ENCODE results near the gene FCRLA. TPM values are rescaled to one million over a fixed set of nuclear protein-coding genes. Genes with fewer than 3 reads are reported as not detected.
A peak's percentile ranks its signal among the peaks of the same experiment; 100 is the strongest.

The FCRLA gene
- total RNA-seq, 4 donors from 2014 or later = not detected

DNA sequence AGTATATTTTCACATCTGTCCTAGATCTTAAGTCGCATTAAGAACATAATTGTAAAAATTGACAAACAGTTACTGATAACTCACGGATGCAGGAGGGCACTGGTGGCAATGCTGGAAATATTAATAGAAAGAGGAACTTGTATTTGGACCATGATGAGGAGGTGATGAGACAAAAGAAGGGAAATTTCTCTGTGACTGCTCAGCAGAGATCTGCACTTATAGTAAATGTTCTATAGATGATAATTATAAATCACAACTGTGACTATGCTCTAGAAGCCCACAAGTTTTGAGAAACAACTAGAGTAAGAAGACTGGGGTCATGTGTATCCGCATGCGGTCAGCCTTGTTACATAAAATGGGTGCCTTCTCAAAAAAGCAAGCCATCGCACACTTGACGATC, 33.9 kb downstream of the FCRLA start:
- DNase-seq (no peak), ATAC-seq (no peak)
- Histone ChIP-seq H3K4me3 (no peak overlapping the region), H3K36me3 (no peaks in the 10 kb centered on the region), H3K27ac (no peak overlapping the region), H3K27me3 (no peaks in the 10 kb centered on the region), H3K4me1 (no peaks in the 10 kb centered on the region), H3K9me3 (no peaks in the 10 kb centered on the region)
- intact Hi-C loops (cut with DNase I; ENCODE audit: low total_unique reads) (loop anchor here (1.0 to 2.0 kb wide), 2 partner anchors 94 to 254 kb away; no protein-coding TSS in a partner anchor), in situ Hi-C loops (cut with MboI; ENCODE audit: low sequenced_read_pairs in 4 of 4) (loop anchor here in 3 of 4 donors (10.0 to 25.0 kb wide), 3 partner anchors 129 to 529 kb away; partner anchors contain the start of genes APOA2 (in 2 of the 3), FCER1G (in 2 of the 3) and NDUFS2 (in 2 of the 3))
- TF ChIP-seq, protein P1, sequence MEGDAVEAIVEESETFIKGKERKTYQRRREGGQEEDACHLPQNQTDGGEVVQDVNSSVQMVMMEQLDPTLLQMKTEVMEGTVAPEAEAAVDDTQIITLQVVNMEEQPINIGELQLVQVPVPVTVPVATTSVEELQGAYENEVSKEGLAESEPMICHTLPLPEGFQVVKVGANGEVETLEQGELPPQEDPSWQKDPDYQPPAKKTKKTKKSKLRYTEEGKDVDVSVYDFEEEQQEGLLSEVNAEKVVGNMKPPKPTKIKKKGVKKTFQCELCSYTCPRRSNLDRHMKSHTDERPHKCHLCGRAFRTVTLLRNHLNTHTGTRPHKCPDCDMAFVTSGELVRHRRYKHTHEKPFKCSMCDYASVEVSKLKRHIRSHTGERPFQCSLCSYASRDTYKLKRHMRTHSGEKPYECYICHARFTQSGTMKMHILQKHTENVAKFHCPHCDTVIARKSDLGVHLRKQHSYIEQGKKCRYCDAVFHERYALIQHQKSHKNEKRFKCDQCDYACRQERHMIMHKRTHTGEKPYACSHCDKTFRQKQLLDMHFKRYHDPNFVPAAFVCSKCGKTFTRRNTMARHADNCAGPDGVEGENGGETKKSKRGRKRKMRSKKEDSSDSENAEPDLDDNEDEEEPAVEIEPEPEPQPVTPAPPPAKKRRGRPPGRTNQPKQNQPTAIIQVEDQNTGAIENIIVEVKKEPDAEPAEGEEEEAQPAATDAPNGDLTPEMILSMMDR (IDR thresholded peaks at IDR 0.05 in 4 of 5, conservative IDR thresholded peaks at IDR 0.05 in 1 of 5) = no peak
- TF ChIP-seq POLR2A (IDR thresholded peaks at IDR 0.05) = no peak

DNA sequence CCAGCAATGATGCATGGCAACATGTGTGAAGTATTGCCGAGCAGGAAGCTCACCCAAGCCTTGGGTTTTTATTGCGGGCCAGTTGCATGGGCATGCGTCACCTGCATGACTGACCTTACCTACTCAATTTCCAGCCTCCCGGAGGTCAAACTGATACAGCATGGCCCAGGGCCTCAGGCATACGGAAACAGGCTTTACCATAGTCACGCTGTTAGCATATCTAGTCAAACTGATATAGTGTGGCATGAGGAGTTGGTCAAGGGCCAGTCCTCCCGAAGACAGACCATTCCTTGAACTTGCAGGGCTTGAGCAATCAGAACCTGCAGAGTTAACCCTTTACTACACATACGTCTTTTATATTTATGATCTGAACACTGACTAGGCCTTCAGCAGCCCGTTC, 36.2 kb downstream of the FCRLA start:
- Histone ChIP-seq H3K27ac (no peak overlapping the region), H3K4me3 (no peak overlapping the region), H3K4me1 (no peaks in the 10 kb centered on the region), H3K9me3 (no peaks in the 10 kb centered on the region), H3K36me3 (no peaks in the 10 kb centered on the region), H3K27me3 (no peaks in the 10 kb centered on the region)
- ATAC-seq (no peak), DNase-seq (no peak)
- intact Hi-C loops (cut with DNase I; ENCODE audit: low total_unique reads) (no loop called here), in situ Hi-C loops (cut with MboI; ENCODE audit: low sequenced_read_pairs in 4 of 4) (loop anchor here in 3 of 4 donors (10.0 to 25.0 kb wide), 3 partner anchors 131 to 531 kb away; partner anchors contain the start of genes APOA2 (in 2 of the 3), FCER1G (in 2 of the 3) and NDUFS2 (in 2 of the 3))
- TF ChIP-seq, protein P1 (IDR thresholded peaks at IDR 0.05 in 4 of 5, conservative IDR thresholded peaks at IDR 0.05 in 1 of 5) = no peak
- TF ChIP-seq POLR2A (IDR thresholded peaks at IDR 0.05) = no peak

DNA sequence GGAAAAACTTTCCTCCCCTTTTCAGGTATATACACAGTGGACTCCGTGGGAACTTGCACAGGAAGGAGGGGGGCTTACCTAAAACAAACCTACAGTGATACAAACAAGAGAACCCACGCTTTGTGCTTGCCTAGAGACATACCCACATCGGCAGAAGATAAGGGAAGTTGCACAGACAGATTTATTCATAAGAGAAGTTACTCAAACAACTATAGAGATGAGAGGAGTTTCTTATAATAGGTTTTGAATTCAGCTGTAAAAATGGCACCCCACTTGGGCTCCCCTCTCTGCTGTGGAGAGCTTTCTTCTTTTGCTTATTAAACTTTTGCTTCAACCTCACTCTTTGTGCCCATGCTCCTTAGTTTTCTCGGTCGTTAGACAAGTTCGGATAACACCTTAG, 40.8 kb downstream of the FCRLA start:
- in situ Hi-C loops (cut with MboI; ENCODE audit: low sequenced_read_pairs in 4 of 4) (loop anchor here in 3 of 4 donors (10.0 to 25.0 kb wide), 3 partner anchors 136 to 536 kb away; partner anchors contain the start of genes APOA2 (in 2 of the 3), FCER1G (in 2 of the 3) and NDUFS2 (in 2 of the 3)), intact Hi-C loops (cut with DNase I; ENCODE audit: low total_unique reads) (no loop called here)
- H3K9me3 ChIP-seq = no peaks in the 10 kb centered on the region
- no peak for ATAC-seq
- H3K4me3 ChIP-seq = no peak overlapping the region
- peaks cover 7 to 19% of the 10 kb centered on the region in 2 donors for H3K4me1 ChIP-seq
- TF ChIP-seq POLR2A (IDR thresholded peaks at IDR 0.05) = no peak
- TF ChIP-seq, protein P1 (IDR thresholded peaks at IDR 0.05 in 4 of 5, conservative IDR thresholded peaks at IDR 0.05 in 1 of 5) = no peak
- no peak overlapping the region for H3K27ac ChIP-seq
- DNase-seq = no peak
- H3K36me3 ChIP-seq = peaks cover 0 to 11% of the 10 kb centered on the region in 2 donors
- no peaks in the 10 kb centered on the region for H3K27me3 ChIP-seq

DNA sequence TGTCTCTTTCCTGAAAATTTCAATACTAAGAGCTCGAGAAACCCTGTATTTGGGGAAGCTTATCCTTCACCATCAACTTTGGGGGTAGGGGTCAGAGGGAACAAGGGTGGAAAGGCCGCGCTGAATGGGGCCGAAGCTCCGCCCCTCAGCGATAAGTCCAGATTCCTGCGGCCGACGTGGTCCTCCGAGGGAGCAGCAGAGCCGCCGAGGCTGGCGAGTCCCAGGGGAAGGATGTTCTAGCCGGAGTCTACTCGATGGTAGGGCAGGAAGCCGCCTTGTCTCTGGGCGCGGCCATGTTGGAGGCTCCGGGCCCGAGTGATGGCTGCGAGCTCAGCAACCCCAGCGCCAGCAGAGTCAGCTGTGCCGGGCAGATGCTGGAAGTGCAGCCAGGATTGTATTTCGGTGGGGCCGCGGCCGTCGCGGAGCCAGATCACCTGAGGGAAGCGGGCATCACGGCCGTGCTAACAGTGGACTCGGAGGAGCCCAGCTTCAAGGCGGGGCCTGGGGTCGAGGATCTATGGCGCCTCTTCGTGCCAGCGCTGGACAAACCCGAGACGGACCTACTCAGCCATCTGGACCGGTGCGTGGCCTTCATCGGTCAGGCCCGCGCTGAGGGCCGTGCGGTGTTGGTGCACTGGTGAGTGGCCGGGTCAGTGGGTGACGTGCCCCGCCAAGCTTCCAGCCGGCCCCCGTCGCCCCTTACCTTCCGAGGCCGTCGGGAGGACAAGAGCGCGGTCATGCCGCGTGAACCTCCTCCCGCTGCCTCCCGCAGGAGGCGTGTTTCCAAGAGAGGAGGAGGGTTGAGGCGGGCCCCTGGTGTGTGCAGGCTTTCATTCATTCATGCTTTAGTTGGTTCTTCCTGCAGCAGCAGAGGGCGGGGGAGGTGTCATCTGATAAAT, 42.7 kb downstream of the FCRLA start, which contains the start of gene DUSP12:
Gene DUSP12 (plus strand): TSS at position 278 of the 899 bp plus-strand sequence. CDS start 16 bp downstream, at position 294.
- intact Hi-C loops (cut with DNase I; ENCODE audit: low total_unique reads) = loop anchor here (1.0 kb wide), 1 partner anchor 17 kb away; the partner anchor contains the start of gene ATF6
- in situ Hi-C loops (cut with MboI; ENCODE audit: low sequenced_read_pairs in 4 of 4) = loop anchor here in 3 of 4 donors (10.0 to 25.0 kb wide), 5 partner anchors 137 to 1412 kb away; partner anchors contain the start of genes APOA2 (in 2 of the 3), FCER1G (in 2 of the 3), NDUFS2 (in 2 of the 3) and ADAMTS4 (in 1 of the 3)
- peaks cover 7 to 19% of the 10 kb centered on the region in 2 donors for H3K4me1 ChIP-seq
- ATAC-seq = peak; percentile 98 to 99
- peak within 1 kb of the TSS; percentile 77 to 89 (median 82) for H3K27ac ChIP-seq
- peaks cover 0 to 31% of the 10 kb centered on the region in 2 donors for H3K36me3 ChIP-seq
- TF ChIP-seq POLR2A (IDR thresholded peaks at IDR 0.05) = peak in 1 of 2 donors; percentile 16
- TF ChIP-seq, protein P1 (IDR thresholded peaks at IDR 0.05 in 4 of 5, conservative IDR thresholded peaks at IDR 0.05 in 1 of 5) = no peak
- no peaks in the 10 kb centered on the region for H3K27me3 ChIP-seq
- H3K4me3 ChIP-seq = peak within 1 kb of the TSS; percentile 66 to 96 (median 92)
- no peaks in the 10 kb centered on the region for H3K9me3 ChIP-seq
- DNase-seq = peak; percentile 87 to 89
